H1 (cell line): Measurements from ENCODE around the gene LVRN. TPM values are rescaled to one million over a fixed set of nuclear protein-coding genes. Genes with fewer than 3 reads are reported as not detected.
A peak's percentile ranks its signal among the peaks of the same experiment; 100 is the strongest.

Experiments used
- CTCF ChIA-PET: fragments of 300-600 bp; sonication (Branson Sonifier 250); formaldehyde crosslinking; loops from one replicate; lab custom pipeline; 2021; ENCODE audit not compliant: partially characterized antibody; lab: Charles Lee
- POLR2A ChIA-PET: fragments of 300-600 bp; sonication (Branson Sonifier 250); formaldehyde crosslinking; loops from one replicate; lab custom pipeline; 2021; ENCODE audit warnings: inconsistent platforms; ENCODE audit not compliant: partially characterized antibody; lab: Charles Lee
- DNase-seq, 2 experiments: peaks; one replicate each; pipeline versions ENCODE4 v3.0.0 to v3.0.0-alpha.2; 2010 to 2022; ENCODE audit warnings: low spot score in 2 of 2, low read depth in 1 of 2, mixed read lengths in 1 of 2
- FAIRE-seq: peaks from 2 replicates; lab custom pipeline; 2011; peaks lifted over from hg19 to GRCh38; lab: Jason Lieb, UNC
- H2AFZ ChIP-seq: 2 replicates; pipeline ENCODE4 v1.8.1; 2012; ENCODE audit warnings: low read length, inconsistent platforms
- H2AK5ac ChIP-seq: 2 replicates; pipeline ENCODE4 v1.6.1; 2013; ENCODE audit warnings: low read depth, low read length
- H2BK120ac ChIP-seq: replicated peaks from 2 replicates; pipeline ENCODE3; 2013; ENCODE audit warnings: low read depth, low read length, inconsistent platforms
- H2BK12ac ChIP-seq: 2 replicates; pipeline ENCODE4 v1.6.1; 2013; ENCODE audit warnings: low read depth, low read length
- H2BK15ac ChIP-seq: 2 replicates; pipeline ENCODE4 v1.6.1; 2013; ENCODE audit warnings: low read length
- H2BK20ac ChIP-seq: 2 replicates; pipeline ENCODE4 v1.6.1; 2013; ENCODE audit warnings: low read length
- H2BK5ac ChIP-seq: 2 replicates; pipeline ENCODE4 v1.6.1; 2013; ENCODE audit warnings: low read depth, low read length
- H3K14ac ChIP-seq: 2 replicates; pipeline ENCODE4 v1.6.1; 2013; ENCODE audit warnings: inconsistent platforms; ENCODE audit not compliant: insufficient read length
- H3K18ac ChIP-seq: 2 replicates; pipeline ENCODE4 v1.6.1; 2013; ENCODE audit warnings: low read length; ENCODE audit errors: extremely low read depth
- H3K23ac ChIP-seq: 2 replicates; pipeline ENCODE4 v1.6.1; 2013; ENCODE audit warnings: inconsistent platforms; ENCODE audit not compliant: insufficient read length
- H3K23me2 ChIP-seq: 2 replicates; pipeline ENCODE4 v1.6.1; 2013; ENCODE audit warnings: low read depth, low read length
- H3K27ac ChIP-seq: 2 replicates; pipeline ENCODE4 v1.6.1; 2011; ENCODE audit warnings: low read depth, low read length, inconsistent platforms
- H3K27me3 ChIP-seq, 4 experiments: replicated peaks in 1 of 4; 1 replicate in 1 of 4; 2 replicates in 3 of 4; pipeline versions ENCODE4 v1.6.1 to v1.8.1; 2011 to 2013; ENCODE audit warnings: low read length in 3 of 4, mild to moderate bottlenecking in 3 of 4, inconsistent platforms in 2 of 4, mixed read lengths in 2 of 4, moderate library complexity in 1 of 4; ENCODE audit not compliant: control insufficient read depth in 3 of 4, insufficient read depth in 3 of 4; ENCODE audit errors: extremely low read depth in 1 of 4
- H3K36me3 ChIP-seq, 4 experiments: 2 replicates each; pipeline versions ENCODE4 v1.6.1 to v1.8.1; 2011 to 2013; ENCODE audit warnings: mild to moderate bottlenecking in 4 of 4, low read length in 3 of 4, moderate library complexity in 2 of 4, control low read depth in 1 of 4, inconsistent platforms in 1 of 4; ENCODE audit not compliant: insufficient read depth in 4 of 4, control insufficient read depth in 2 of 4
- H3K4ac ChIP-seq: replicated peaks from 2 replicates; pipeline ENCODE3; 2013; ENCODE audit warnings: low read length, low read depth, mixed read lengths, inconsistent platforms; ENCODE audit not compliant: insufficient read length
- H3K4me1 ChIP-seq, 4 experiments: replicated peaks in 1 of 4; 1 replicate in 1 of 4; 2 replicates in 3 of 4; pipeline versions ENCODE4 v1.6.1 to v1.8.1; 2011 to 2013; ENCODE audit warnings: low read length in 3 of 4, inconsistent platforms in 2 of 4, mixed read lengths in 1 of 4; ENCODE audit not compliant: insufficient read depth in 4 of 4, control insufficient read depth in 3 of 4
- H3K4me2 ChIP-seq, 2 experiments: 2 replicates each; pipeline versions ENCODE4 v1.6.1 to v1.8.1; 2011 to 2013; ENCODE audit warnings: low read depth in 2 of 2, low read length in 2 of 2, control low read depth in 1 of 2, inconsistent platforms in 1 of 2, mild to moderate bottlenecking in 1 of 2; ENCODE audit not compliant: insufficient read depth in 1 of 2
- H3K4me3 ChIP-seq, 4 experiments: fragments of 200-600, 300-600 bp in 1 of 4; sonication (generic), shearing (Covaris generic), sonication (Bioruptor Twin) in 1 of 4; 2 replicates each; pipeline versions ENCODE4 v1.5.1 to v1.8.1; 2011 to 2016; ENCODE audit warnings: low read length in 4 of 4, low read depth in 3 of 4, control low read depth in 2 of 4, inconsistent platforms in 2 of 4, mild to moderate bottlenecking in 2 of 4, mixed read lengths in 1 of 4, moderate library complexity in 1 of 4; ENCODE audit not compliant: insufficient read depth in 2 of 4; ENCODE audit errors: extremely low read depth in 1 of 4
- H3K56ac ChIP-seq: replicated peaks from 2 replicates; pipeline ENCODE3; 2013; ENCODE audit warnings: low read depth, mild to moderate bottlenecking, mixed read lengths, low read length, inconsistent platforms; ENCODE audit not compliant: insufficient read length
- H3K79me1 ChIP-seq: 2 replicates; pipeline ENCODE4 v1.6.1; 2013; ENCODE audit warnings: low read depth, low read length, control low read depth
- H3K79me2 ChIP-seq, 2 experiments: 2 replicates each; pipeline versions ENCODE4 v1.6.1 to v1.8.1; 2012 to 2013; ENCODE audit warnings: low read length in 2 of 2, mild to moderate bottlenecking in 2 of 2, inconsistent platforms in 1 of 2; ENCODE audit not compliant: insufficient read depth in 2 of 2, control insufficient read depth in 1 of 2
- H3K9ac ChIP-seq, 4 experiments: replicated peaks in 1 of 4; 1 replicate in 1 of 4; 2 replicates in 3 of 4; pipeline versions ENCODE4 v1.6.1 to v1.8.1; 2011 to 2013; ENCODE audit warnings: low read depth in 3 of 4, low read length in 3 of 4, control low read depth in 2 of 4, mild to moderate bottlenecking in 2 of 4, moderate library complexity in 2 of 4, inconsistent platforms in 1 of 4; ENCODE audit errors: extremely low read depth in 1 of 4
- H3K9me3 ChIP-seq, 2 experiments: 2 replicates each; pipeline versions ENCODE4 v1.6.1 to v1.8.1; 2012 to 2013; ENCODE audit warnings: mild to moderate bottlenecking in 2 of 2, moderate library complexity in 2 of 2, control low read depth in 1 of 2, inconsistent platforms in 1 of 2, low read depth in 1 of 2, low read length in 1 of 2, mixed read lengths in 1 of 2; ENCODE audit not compliant: insufficient read depth in 2 of 2
- H4K20me1 ChIP-seq, 2 experiments: replicated peaks in 1 of 2; 2 replicates each; pipeline versions ENCODE3 to v1.8.1; 2011 to 2013; ENCODE audit warnings: inconsistent platforms in 2 of 2, low read length in 2 of 2, mild to moderate bottlenecking in 1 of 2; ENCODE audit not compliant: insufficient read depth in 2 of 2, control insufficient read depth in 1 of 2
- H4K5ac ChIP-seq: 2 replicates; pipeline ENCODE4 v1.6.1; 2013; ENCODE audit warnings: low read length, low read depth, mixed read lengths, inconsistent platforms; ENCODE audit not compliant: insufficient read length
- H4K8ac ChIP-seq: 2 replicates; pipeline ENCODE4 v1.8.0; 2013; ENCODE audit warnings: mild to moderate bottlenecking, moderate library complexity, low read length, inconsistent platforms; ENCODE audit not compliant: insufficient read depth; ENCODE audit errors: extremely low read depth
- H4K91ac ChIP-seq: replicated peaks from 2 replicates; pipeline ENCODE3; 2013; ENCODE audit warnings: low read length, mixed read lengths, inconsistent platforms; ENCODE audit not compliant: insufficient read length
- CBX5 ChIP-seq: fragments of 300-800, 300-1000 bp; sonication (generic); IDR thresholded peaks from 2 replicates; pipeline ENCODE4 v1.7.1; 2016; ENCODE audit warnings: antibody characterized with exemption, low read length, low read depth
- CBX8 ChIP-seq: fragments of 300-800, 300-1000 bp; sonication (generic); IDR thresholded peaks from 2 replicates; pipeline ENCODE4 v1.7.1; 2016; ENCODE audit warnings: low read depth, low read length, borderline replicate concordance
- CHD1 ChIP-seq: IDR thresholded peaks from 2 replicates; pipeline ENCODE4 v1.6.1; 2012; ENCODE audit warnings: low read depth, low read length, improper control_type of control experiment
- GABPA ChIP-seq: IDR thresholded peaks from 2 replicates; pipeline ENCODE4 v1.6.1; 2011; ENCODE audit warnings: mild to moderate bottlenecking, low read length, moderate library complexity, borderline replicate concordance; ENCODE audit not compliant: insufficient read depth
- JUN ChIP-seq: IDR thresholded peaks from 2 replicates; pipeline ENCODE4 v1.6.1; 2011; ENCODE audit warnings: low read depth, mild to moderate bottlenecking, improper control_type of control experiment, low read length
- JUND ChIP-seq: IDR thresholded peaks from 2 replicates; pipeline ENCODE4 v1.6.1; 2011; ENCODE audit warnings: mild to moderate bottlenecking, improper control_type of control experiment, low read length
- KDM5A ChIP-seq: fragments of 200-600 bp; IDR thresholded peaks from 2 replicates; pipeline ENCODE4 v1.7.1; 2012; ENCODE audit warnings: mild to moderate bottlenecking, low read length, inconsistent platforms, mixed read lengths
- RAD21 ChIP-seq, 2 experiments: IDR thresholded peaks in 1 of 2; conservative IDR thresholded peaks in 1 of 2; 2 replicates each; pipeline ENCODE4 v1.6.1; 2011; ENCODE audit warnings: low read depth in 2 of 2, low read length in 2 of 2, improper control_type of control experiment in 1 of 2, inconsistent platforms in 1 of 2, mild to moderate bottlenecking in 1 of 2, moderate library complexity in 1 of 2
- RXRA ChIP-seq: IDR thresholded peaks from 2 replicates; pipeline ENCODE4 v1.6.1; 2011; ENCODE audit warnings: low read depth, mild to moderate bottlenecking, low read length, moderate library complexity; ENCODE audit not compliant: insufficient read depth
- TAF7 ChIP-seq: optimal IDR thresholded peaks from 2 replicates; pipeline ENCODE3; 2011; ENCODE audit warnings: low read depth, mild to moderate bottlenecking, inconsistent platforms, low read length, moderate library complexity, borderline replicate concordance
- WGBS, 2 experiments: shearing (Covaris generic) in 1 of 2; methylation state at CpG; one replicate each; pipeline versions ENCODE4 v1.1.6 to v1.1.7; 2013 to 2015; ENCODE audit warnings: low lambda C conversion rate in 2 of 2, mixed read lengths in 2 of 2, inconsistent platforms in 1 of 2, low coverage in 1 of 2, missing lambda C conversion rate in 1 of 2; ENCODE audit not compliant: insufficient replicate concordance in 2 of 2, insufficient coverage in 1 of 2, insufficient read length in 1 of 2; ENCODE audit errors: extremely low coverage in 1 of 2, missing lambda C conversion rate in 1 of 2; 5-methylcytosine and 5-hydroxymethylcytosine counted together
- polyA plus RNA-seq, 7 experiments: library from polyadenylated mRNA; depleted of rRNA in 3 of 7; stranded (reverse) in 5 of 7; unstranded in 2 of 7; fragments of >200 nt in 5 of 7; fragments of 200-250 nt in 2 of 7; gene quantifications; 1 replicate in 5 of 7; 2 replicates in 1 of 7; 4 replicates in 1 of 7; pipeline versions ENCODE4 v1.2.1 to v1.2.3, GENCODE V29; 2011 to 2013; ENCODE audit warnings: missing spikeins in 2 of 7, mixed read lengths in 2 of 7
- total RNA-seq: library from RNA; stranded (reverse); fragmentation: NEBNext Ultra II Directional; extraction: Animal tissue kit (Norgen Biotek cat#: 25700); gene quantifications from 2 replicates; pipeline ENCODE4 v1.2.1, GENCODE V29; 2021
- TF ChIP-seq, protein P1 (sequence below), 3 experiments: IDR thresholded peaks; 1 replicate in 2 of 3; 2 replicates in 1 of 3; pipeline versions ENCODE4 v1.5.1 to v1.6.1; 2011; ENCODE audit warnings: low read length in 3 of 3, mild to moderate bottlenecking in 3 of 3, inconsistent platforms in 2 of 3, low read depth in 1 of 3, moderate library complexity in 1 of 3; ENCODE audit not compliant: insufficient read depth in 1 of 3; ENCODE audit errors: control extremely low read depth in 1 of 3

The LVRN gene
- total and polyA plus RNA-seq, 2 of the 8 experiments (the other 6 are each of a cell fraction or from before 2014, with no cell fraction given), result 0.08 to 0.09 TPM

DNA sequence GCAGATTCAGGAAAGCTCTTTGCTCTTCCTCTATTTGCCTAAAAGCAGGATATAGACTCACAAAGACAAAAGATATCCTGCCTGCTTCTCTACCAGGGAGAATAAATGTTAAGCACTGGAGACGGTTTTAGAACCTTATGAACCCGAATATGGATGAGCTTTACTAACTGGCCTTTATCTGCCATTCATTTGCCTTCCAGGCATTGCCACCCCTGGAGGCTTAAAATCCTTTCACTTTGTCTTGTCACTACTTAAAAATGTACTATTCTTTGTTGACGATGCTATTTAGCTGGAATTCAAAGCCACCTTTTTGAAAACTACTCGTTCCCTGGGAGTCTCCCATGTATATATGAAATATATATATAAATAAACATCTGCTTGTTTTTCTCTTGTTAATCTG lies 23.2 kb upstream of the LVRN start:
- ChIA-PET CTCF (interaction anchor here (1.0 to 2.4 kb wide), 3 partner anchors 11 to 16 kb away, joined by 3 to 8 read pairs (median 3); no protein-coding TSS in a partner anchor), POLR2A (interaction anchor here (0.8 to 1.0 kb wide), 2 partner anchors 10 to 655 kb away, joined by 3 read pairs; no protein-coding TSS in a partner anchor)
- Histone ChIP-seq H4K5ac (no peak overlapping the region), H3K79me2 (no peaks in the 10 kb centered on the region), H3K27me3 (no peaks in the 10 kb centered on the region), H3K27ac (no peak overlapping the region), H3K56ac (no peak overlapping the region), H3K18ac (no peak overlapping the region), H2BK15ac (no peak overlapping the region), H3K4me2 (no peak overlapping the region; a peak in 1 of 4 replicates), H3K4me3 (no peak overlapping the region), H3K14ac (no peak overlapping the region), H4K91ac (no peak overlapping the region), H2AK5ac (no peak overlapping the region), H3K4me1 (peaks cover 0 to 6% (median 1%) of the 10 kb centered on the region in 4 experiments; a peak in 2 of 7 replicates), H2BK120ac (no peak overlapping the region), H3K23ac (no peak overlapping the region), H2BK5ac (no peak overlapping the region), H2AFZ (no peak overlapping the region), H2BK20ac (no peak overlapping the region), H4K20me1 (no peaks in the 10 kb centered on the region), H3K79me1 (no peaks in the 10 kb centered on the region), H3K4ac (no peak overlapping the region), H3K36me3 (no peaks in the 10 kb centered on the region), H4K8ac (no peak overlapping the region), H3K23me2 (no peaks in the 10 kb centered on the region), H3K9ac (peak overlapping the region in 1 of 4 experiments; percentile 8; a peak in 1 of 7 replicates), H2BK12ac (no peak overlapping the region), H3K9me3 (no peaks in the 10 kb centered on the region)
- FAIRE-seq, result no peak
- DNase-seq, result no peak
- 48% methylated on average over 4 of the region's 4 CpGs; no CpG with 5 or more reads in 1 of the 2 experiments for WGBS, 2 experiments
- TF ChIP-seq JUN, result no peak
- TF ChIP-seq, protein P1, sequence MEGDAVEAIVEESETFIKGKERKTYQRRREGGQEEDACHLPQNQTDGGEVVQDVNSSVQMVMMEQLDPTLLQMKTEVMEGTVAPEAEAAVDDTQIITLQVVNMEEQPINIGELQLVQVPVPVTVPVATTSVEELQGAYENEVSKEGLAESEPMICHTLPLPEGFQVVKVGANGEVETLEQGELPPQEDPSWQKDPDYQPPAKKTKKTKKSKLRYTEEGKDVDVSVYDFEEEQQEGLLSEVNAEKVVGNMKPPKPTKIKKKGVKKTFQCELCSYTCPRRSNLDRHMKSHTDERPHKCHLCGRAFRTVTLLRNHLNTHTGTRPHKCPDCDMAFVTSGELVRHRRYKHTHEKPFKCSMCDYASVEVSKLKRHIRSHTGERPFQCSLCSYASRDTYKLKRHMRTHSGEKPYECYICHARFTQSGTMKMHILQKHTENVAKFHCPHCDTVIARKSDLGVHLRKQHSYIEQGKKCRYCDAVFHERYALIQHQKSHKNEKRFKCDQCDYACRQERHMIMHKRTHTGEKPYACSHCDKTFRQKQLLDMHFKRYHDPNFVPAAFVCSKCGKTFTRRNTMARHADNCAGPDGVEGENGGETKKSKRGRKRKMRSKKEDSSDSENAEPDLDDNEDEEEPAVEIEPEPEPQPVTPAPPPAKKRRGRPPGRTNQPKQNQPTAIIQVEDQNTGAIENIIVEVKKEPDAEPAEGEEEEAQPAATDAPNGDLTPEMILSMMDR (IDR thresholded peaks at IDR 0.05; ENCODE audit: control extremely low read depth in 1 of 3, insufficient read depth in 1 of 3, low read depth in 1 of 3, low read length in 3 of 3), result no peak
- TF ChIP-seq KDM5A, result no peak
- TF ChIP-seq GABPA, result no peak
- TF ChIP-seq TAF7, result no peak
- no peak for TF ChIP-seq RXRA
- no peak for TF ChIP-seq JUND
- no peak for TF ChIP-seq CBX5
- TF ChIP-seq RAD21 (IDR thresholded peaks at IDR 0.05 in 1 of 2, conservative IDR thresholded peaks at IDR 0.05 in 1 of 2; ENCODE audit: low read depth in 2 of 2, low read length in 2 of 2), result no peak
- TF ChIP-seq CBX8, result no peak
- TF ChIP-seq CHD1, result no peak
